ENCODE data around the gene UBE2G1. TPM values are rescaled to one million over a fixed set of nuclear protein-coding genes. Genes with fewer than 3 reads are reported as not detected.

The UBE2G1 gene
- total RNA-seq, 4 donors from 2014 or later = 50.9 to 77.5 (median 67.9) TPM

DNA sequence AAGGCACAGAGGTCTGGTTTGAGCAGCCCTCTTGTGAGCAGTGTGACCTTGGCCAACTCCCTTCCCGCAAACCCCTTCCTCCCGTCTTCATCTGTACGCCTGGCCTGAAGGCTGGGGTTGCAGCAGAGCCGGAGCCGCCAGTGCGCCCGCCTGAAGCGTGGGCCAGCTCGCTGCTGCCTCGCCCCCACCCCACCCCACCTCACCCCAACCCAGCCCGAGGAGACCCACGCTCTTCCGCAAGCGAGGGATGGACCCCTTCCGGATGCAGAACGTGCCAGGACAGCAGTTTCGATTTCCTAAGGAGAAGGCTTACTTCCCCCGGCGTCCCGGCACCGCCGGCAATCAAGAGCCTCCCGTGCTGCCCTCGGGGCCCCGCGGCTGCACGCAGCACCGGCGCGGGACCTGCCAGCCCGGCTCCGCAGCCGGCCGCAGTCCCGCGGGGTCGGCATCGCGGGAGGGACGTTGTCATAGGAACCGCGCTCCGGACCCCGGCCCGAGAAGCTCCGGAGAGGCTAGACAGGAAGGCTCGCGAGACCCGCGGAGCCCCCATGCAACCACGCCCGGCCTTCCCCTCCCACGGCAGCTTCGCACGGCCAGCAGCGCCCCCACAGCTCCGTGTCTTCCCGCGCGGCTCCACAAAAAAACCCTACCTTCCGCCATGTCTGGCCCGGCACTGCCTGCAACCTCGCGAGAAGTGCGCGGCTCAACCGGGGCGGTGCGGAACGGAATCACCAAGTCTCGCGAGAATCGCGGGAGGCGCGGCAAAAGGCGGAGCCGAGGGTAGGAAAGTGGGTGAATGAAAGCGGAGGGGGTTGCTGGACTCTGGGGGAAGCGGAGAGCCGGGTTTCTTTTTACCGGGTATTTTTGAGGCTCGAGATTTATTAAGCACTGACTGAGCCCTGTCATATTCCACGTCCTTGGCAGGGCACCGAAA lies 102.9 kb downstream of the UBE2G1 start, which contains the start of gene ANKFY1:
Gene ANKFY1 (minus strand): TSS at position 698 of the 934 bp plus-strand sequence. CDS start 38 bp downstream, at position 660.
- peak within 1 kb of the TSS; percentile 56 to 91 (median 88) for H3K27ac ChIP-seq
- H3K4me3 ChIP-seq = peak within 1 kb of the TSS; percentile 80 to 100
- H3K9me3 ChIP-seq = peaks cover 0 to 10% (median 0%) of the 10 kb centered on the region in 3 donors
- TF ChIP-seq POLR2A (IDR thresholded peaks at IDR 0.05) (peak; percentile 48 to 51), EP300 (IDR thresholded peaks at IDR 0.05) (no peak), POLR2AphosphoS5 (IDR thresholded peaks at IDR 0.05) (peak; percentile 66)
- TF ChIP-seq, protein P1, sequence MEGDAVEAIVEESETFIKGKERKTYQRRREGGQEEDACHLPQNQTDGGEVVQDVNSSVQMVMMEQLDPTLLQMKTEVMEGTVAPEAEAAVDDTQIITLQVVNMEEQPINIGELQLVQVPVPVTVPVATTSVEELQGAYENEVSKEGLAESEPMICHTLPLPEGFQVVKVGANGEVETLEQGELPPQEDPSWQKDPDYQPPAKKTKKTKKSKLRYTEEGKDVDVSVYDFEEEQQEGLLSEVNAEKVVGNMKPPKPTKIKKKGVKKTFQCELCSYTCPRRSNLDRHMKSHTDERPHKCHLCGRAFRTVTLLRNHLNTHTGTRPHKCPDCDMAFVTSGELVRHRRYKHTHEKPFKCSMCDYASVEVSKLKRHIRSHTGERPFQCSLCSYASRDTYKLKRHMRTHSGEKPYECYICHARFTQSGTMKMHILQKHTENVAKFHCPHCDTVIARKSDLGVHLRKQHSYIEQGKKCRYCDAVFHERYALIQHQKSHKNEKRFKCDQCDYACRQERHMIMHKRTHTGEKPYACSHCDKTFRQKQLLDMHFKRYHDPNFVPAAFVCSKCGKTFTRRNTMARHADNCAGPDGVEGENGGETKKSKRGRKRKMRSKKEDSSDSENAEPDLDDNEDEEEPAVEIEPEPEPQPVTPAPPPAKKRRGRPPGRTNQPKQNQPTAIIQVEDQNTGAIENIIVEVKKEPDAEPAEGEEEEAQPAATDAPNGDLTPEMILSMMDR (IDR thresholded peaks at IDR 0.05) = peak in 3 of 4 experiments; percentile 13 to 54 (median 37)
- peaks cover 0 to 36% (median 17%) of the 10 kb centered on the region in 3 donors for H3K4me1 ChIP-seq
- H3K36me3 ChIP-seq = peaks cover 0 to 32% of the 10 kb centered on the region in 2 donors
- WGBS, 2 donors (ENCODE audit: low coverage in 1 of 2) = 0% methylated on average over 3 to 21 of the region's 85 CpGs
- ATAC-seq = peak; percentile 97
- no peaks in the 10 kb centered on the region for H3K27me3 ChIP-seq

DNA sequence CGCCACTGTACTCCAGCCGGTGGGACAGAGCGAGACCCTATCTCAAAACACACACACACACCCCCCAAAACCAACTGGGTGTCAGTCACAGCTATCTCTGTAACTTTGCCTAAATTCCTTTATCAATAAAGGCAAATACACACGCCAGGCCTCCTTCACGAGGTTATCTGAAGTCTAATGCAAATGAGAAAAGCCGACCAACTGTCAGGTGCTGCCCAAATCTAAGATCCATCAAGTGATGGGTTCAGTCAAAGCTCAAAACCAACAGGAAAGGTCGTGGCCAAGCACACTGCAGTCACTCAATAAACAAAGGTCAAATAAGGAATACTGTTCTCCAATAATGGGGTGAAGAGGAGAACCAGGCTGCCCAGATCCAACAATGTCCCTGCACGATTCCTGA lies 103.8 kb downstream of the UBE2G1 start:
- Histone ChIP-seq H3K4me3 (peak overlapping the region; percentile 80 to 100), H3K4me1 (peaks cover 0 to 36% (median 17%) of the 10 kb centered on the region in 3 donors), H3K9me3 (peaks cover 0 to 11% (median 0%) of the 10 kb centered on the region in 3 donors), H3K36me3 (peaks cover 0 to 24% of the 10 kb centered on the region in 2 donors), H3K27me3 (no peaks in the 10 kb centered on the region), H3K27ac (peak overlapping the region in 3 of 4 donors; percentile 86 to 91 (median 90))
- ATAC-seq = no peak
- WGBS, 2 donors (ENCODE audit: low coverage in 1 of 2) = 40 to 60% methylated on average over 3 to 4 of the region's 8 CpGs
- no peak for TF ChIP-seq EP300 (IDR thresholded peaks at IDR 0.05)
- TF ChIP-seq POLR2A (IDR thresholded peaks at IDR 0.05) = no peak
- TF ChIP-seq, protein P1 (IDR thresholded peaks at IDR 0.05) = no peak
- TF ChIP-seq POLR2AphosphoS5 (IDR thresholded peaks at IDR 0.05) = no peak

DNA sequence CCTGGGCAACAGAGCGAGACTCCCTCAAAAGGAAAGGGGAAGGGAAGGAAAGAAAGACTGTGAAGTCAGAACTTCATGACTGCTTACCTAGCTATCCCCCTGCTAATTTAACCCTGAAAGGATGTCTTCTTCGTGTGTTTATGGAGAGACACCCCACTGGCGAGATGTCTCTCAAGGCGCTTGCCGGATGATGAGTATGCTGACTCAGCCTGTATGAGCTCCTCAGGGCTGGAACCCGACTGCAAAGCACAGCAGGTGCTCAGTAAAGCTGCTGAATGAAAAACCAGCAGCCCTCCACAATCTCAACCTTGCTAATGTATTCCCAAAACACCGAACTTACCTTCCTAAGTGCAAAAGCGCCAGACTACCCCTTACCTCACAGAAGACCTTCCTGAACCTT lies 105.0 kb downstream of the UBE2G1 start:
- H3K4me1 ChIP-seq = peaks cover 0 to 36% (median 17%) of the 10 kb centered on the region in 3 donors
- H3K36me3 ChIP-seq = peaks cover 0 to 21% of the 10 kb centered on the region in 2 donors
- H3K27me3 ChIP-seq = no peaks in the 10 kb centered on the region
- 91 to 94% methylated on average over 6 of the region's 8 CpGs for WGBS, 2 donors (ENCODE audit: low coverage in 1 of 2)
- no peak for ATAC-seq
- no peak overlapping the region for H3K27ac ChIP-seq
- TF ChIP-seq POLR2A (IDR thresholded peaks at IDR 0.05) (no peak), POLR2AphosphoS5 (IDR thresholded peaks at IDR 0.05) (no peak), EP300 (IDR thresholded peaks at IDR 0.05) (no peak)
- TF ChIP-seq, protein P1 (IDR thresholded peaks at IDR 0.05) = no peak
- H3K4me3 ChIP-seq = no peak overlapping the region
- H3K9me3 ChIP-seq = peaks cover 0 to 11% (median 0%) of the 10 kb centered on the region in 3 donors

DNA sequence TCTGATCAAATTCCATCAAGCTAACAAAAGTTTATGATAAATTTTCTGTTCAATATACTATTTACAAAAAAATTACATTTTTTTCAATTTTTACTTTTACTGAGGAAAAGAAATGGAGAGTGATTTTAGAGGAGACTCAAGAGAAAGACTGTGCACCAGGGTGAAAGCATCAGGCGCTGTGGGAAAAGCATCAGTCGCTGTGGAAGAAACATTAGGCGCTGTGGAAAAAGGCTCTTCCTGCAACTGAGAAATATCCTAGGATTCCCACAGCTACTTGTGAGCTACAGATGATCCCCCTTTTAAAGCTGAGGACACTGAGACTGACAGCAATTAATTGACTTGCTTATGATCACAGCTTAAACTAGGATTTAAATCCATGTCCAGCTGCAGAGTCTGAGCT lies 107.6 kb downstream of the UBE2G1 start:
- 96 to 100% methylated on average over 2 to 3 of the region's 3 CpGs for WGBS, 2 donors (ENCODE audit: low coverage in 1 of 2)
- ATAC-seq = no peak
- H3K27ac ChIP-seq = no peak overlapping the region
- H3K36me3 ChIP-seq = peaks cover 0 to 26% of the 10 kb centered on the region in 2 donors
- peaks cover 0 to 32% (median 17%) of the 10 kb centered on the region in 3 donors for H3K4me1 ChIP-seq
- H3K4me3 ChIP-seq = no peak overlapping the region
- no peaks in the 10 kb centered on the region for H3K27me3 ChIP-seq
- TF ChIP-seq, protein P1 (IDR thresholded peaks at IDR 0.05) = no peak
- TF ChIP-seq EP300 (IDR thresholded peaks at IDR 0.05) (no peak), POLR2A (IDR thresholded peaks at IDR 0.05) (no peak), POLR2AphosphoS5 (IDR thresholded peaks at IDR 0.05) (no peak)
- H3K9me3 ChIP-seq = peaks cover 0 to 11% (median 0%) of the 10 kb centered on the region in 3 donors
